NT2/D1 (cell line): ENCODE measurements around the gene IGF1R.
"Not testable (repeated sequence)": the region's sequence is repeated elsewhere in the genome, so short reads cannot be mapped to it uniquely, and the experiment has no call there.

Experiments
- DNase-seq: peaks from one replicate; pipeline ENCODE4 v3.0.0-alpha.2; 2011; ENCODE audit warnings: low read depth, low spot score
- H3K27me3 ChIP-seq: 2 replicates; pipeline ENCODE4 v1.6.0; 2011; ENCODE audit warnings: mild to moderate bottlenecking; ENCODE audit not compliant: insufficient read length, insufficient read depth
- H3K36me3 ChIP-seq: 2 replicates; pipeline ENCODE4 v1.6.1; 2011; ENCODE audit warnings: mild to moderate bottlenecking, low read length, mixed read lengths; ENCODE audit not compliant: insufficient read depth, insufficient read length
- H3K4me1 ChIP-seq: 2 replicates; pipeline ENCODE4 v1.5.1; 2011; ENCODE audit not compliant: insufficient read depth, insufficient read length
- H3K4me3 ChIP-seq: 2 replicates; pipeline ENCODE4 v1.5.1; 2011; ENCODE audit warnings: low read depth; ENCODE audit not compliant: insufficient read length
- H3K9ac ChIP-seq: 2 replicates; pipeline ENCODE4 v1.6.0; 2011; ENCODE audit warnings: low read depth; ENCODE audit not compliant: insufficient read length
- H3K9me3 ChIP-seq: 2 replicates; pipeline ENCODE4 v1.5.1; 2011; ENCODE audit warnings: mild to moderate bottlenecking, low read length; ENCODE audit not compliant: insufficient read depth
- SUZ12 ChIP-seq: IDR thresholded peaks from 2 replicates; pipeline ENCODE4 v1.6.1; 2011; ENCODE audit not compliant: insufficient read length, insufficient read depth; ENCODE audit errors: extremely low read depth
- YY1 ChIP-seq: IDR thresholded peaks from 2 replicates; pipeline ENCODE4 v1.6.1; 2011; ENCODE audit not compliant: insufficient read length, insufficient read depth
- ZNF274 ChIP-seq: IDR thresholded peaks from 2 replicates; pipeline ENCODE4 v1.6.1; 2011; ENCODE audit warnings: mild to moderate bottlenecking, low read depth, low read length

IGF1R gene

GRCh38 chr15:98997755-98998154, 349.4 kb downstream of the IGF1R start:
- H3K9ac ChIP-seq: no peak overlapping the region
- no peaks in the 10 kb centered on the region for H3K9me3 ChIP-seq
- H3K27me3 ChIP-seq: no peaks in the 10 kb centered on the region
- no peak overlapping the region for H3K4me3 ChIP-seq
- no peak for TF ChIP-seq YY1
- no peak for TF ChIP-seq ZNF274
- TF ChIP-seq SUZ12: no peak
- H3K36me3 ChIP-seq: no peaks in the 10 kb centered on the region
- no peaks in the 10 kb centered on the region for H3K4me1 ChIP-seq
- DNase-seq: no peak

DNA sequence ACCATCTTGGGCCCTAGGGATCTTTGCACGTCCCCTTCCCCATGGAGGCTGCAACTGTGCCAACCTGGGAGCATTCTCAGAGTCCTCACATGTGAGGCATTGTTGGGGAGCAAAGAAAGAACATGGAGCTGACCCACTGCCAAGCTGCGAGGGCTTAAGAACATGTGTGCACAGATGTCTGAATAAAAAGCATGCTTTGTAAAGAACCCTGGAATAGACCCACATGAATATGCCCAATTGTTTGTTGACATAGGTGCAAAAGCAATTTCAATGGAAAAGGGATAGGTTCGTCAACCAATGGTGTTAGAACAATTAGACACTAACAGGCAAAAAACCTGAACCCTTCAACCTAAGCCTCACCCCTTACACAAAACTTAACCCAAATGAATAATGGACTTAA, 349.9 kb downstream of the IGF1R start:
- H3K36me3 ChIP-seq: no peaks in the 10 kb centered on the region
- H3K4me1 ChIP-seq: no peaks in the 10 kb centered on the region
- no peaks in the 10 kb centered on the region for H3K27me3 ChIP-seq
- DNase-seq: no peak
- H3K9ac ChIP-seq: no peak overlapping the region
- TF ChIP-seq ZNF274 (no peak), YY1 (no peak), SUZ12 (no peak)
- H3K9me3 ChIP-seq: no peaks in the 10 kb centered on the region
- no peak overlapping the region for H3K4me3 ChIP-seq

DNA sequence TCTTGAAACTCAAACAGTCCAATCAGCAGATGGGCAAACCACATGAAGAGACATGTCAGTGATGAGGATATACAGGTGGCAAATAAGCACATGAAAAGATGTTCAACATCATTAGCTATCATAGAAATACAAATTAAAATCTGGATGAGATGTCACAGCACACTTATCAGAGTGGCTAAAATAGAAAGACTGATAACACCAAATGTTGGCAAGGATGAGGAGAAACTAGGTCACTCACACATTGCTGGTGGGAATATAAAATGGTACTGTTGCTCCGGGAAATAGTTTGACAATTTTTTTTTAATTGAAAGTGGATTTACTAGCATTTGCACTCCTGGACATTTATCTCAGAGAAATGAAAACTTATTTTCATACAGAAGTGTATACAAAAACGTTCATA, 350.9 kb downstream of the IGF1R start:
- Histone ChIP-seq H3K9me3 (no peaks in the 10 kb centered on the region), H3K4me3 (no peak overlapping the region)
- TF ChIP-seq YY1: no peak
- TF ChIP-seq ZNF274: no peak
- no peak for TF ChIP-seq SUZ12

GRCh38 chr15:99002226-99002625, 353.9 kb downstream of the IGF1R start:
- no peak for DNase-seq
- TF ChIP-seq YY1 (no peak), ZNF274 (no peak), SUZ12 (no peak)

More for the DNA sequence above, 350.9 kb downstream of the IGF1R start:
- no peak overlapping the region for H3K9ac ChIP-seq
- no peak for DNase-seq
- H3K36me3 ChIP-seq: no peaks in the 10 kb centered on the region
- H3K27me3 ChIP-seq: no peaks in the 10 kb centered on the region
- H3K4me1 ChIP-seq: no peaks in the 10 kb centered on the region

GRCh38 chr15:99003317-99003716, 355.0 kb downstream of the IGF1R start:
- not testable (repeated sequence) for H3K9ac ChIP-seq, H3K4me1 ChIP-seq, H3K4me3 ChIP-seq, H3K9me3 ChIP-seq, H3K36me3 ChIP-seq, DNase-seq, H3K27me3 ChIP-seq

More at GRCh38 chr15:99002226-99002625, 353.9 kb downstream of the IGF1R start:
- peaks cover 4% of the 10 kb centered on the region for H3K4me1 ChIP-seq
- H3K4me3 ChIP-seq: no peak overlapping the region
- no peak overlapping the region for H3K9ac ChIP-seq
- H3K36me3 ChIP-seq: no peaks in the 10 kb centered on the region
- no peaks in the 10 kb centered on the region for H3K9me3 ChIP-seq
- no peaks in the 10 kb centered on the region for H3K27me3 ChIP-seq

DNA sequence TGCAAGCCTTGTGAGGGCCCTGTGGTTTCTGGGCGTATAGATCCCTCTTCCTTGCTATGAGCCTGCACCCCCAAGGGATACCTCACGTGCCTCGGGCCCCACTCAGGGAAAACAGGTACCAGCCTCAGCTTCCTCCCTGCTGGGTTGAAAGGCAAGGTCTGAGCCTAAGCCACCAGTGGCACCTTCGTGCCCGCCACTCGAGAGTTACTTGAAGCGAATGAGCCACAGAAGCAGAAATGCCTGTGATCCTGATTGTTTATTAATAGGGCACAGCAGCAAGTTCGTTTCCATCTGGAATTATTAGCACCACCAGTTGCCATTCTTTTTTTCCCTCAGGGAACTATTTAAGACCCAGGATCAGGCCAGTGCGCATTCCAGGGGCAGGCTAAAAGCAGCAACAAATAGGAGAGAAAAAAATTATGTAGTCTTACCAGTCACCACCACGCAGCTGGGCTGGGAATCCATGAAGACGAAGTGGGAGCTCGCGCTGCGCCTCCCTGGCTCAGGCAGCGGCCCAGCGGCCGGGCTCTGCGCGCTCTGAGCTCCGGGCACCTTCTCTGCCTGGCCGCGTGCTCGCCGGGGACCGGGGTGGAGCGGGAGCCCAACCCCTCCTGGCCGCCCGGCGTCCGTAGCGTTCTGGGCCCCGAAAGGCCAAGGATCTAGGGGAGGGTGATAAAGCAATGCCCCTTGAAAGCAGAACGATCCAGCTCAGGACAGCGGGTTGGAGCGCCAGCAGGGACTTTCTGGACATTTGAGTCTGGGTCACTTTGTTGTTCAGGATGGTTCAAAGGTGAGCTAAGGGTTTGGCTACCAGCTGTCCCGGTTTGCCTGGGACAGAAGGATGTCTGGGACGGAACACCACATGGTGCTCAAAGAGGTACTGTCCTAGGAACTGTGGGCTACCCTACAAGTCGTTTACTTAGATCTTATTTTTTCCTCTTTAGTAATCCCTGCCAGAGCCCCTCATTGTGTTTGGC, 356.9 kb downstream of the IGF1R start:
- not testable (repeated sequence) for H3K4me1 ChIP-seq, H3K36me3 ChIP-seq, H3K27me3 ChIP-seq, DNase-seq, H3K4me3 ChIP-seq, H3K9me3 ChIP-seq, H3K9ac ChIP-seq

DNA sequence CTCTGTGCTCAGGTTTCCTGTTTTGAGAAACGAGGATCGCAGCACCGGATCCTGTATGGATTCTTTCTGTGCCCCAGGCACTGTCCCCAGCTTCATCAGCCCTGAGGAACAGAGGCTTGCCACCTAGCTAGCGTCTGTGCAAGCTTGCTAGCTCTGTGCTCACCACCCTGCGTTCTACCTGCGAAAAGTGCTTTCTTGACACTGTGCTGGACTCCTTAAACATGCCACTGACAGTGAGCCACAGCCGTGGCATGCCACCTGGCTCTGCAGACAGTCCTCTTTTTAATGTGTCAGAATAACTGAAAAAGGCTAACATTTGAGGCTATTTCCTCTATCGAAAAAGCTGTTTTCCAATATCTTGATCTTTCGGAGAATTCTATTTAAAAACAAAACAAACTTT, 357.8 kb downstream of the IGF1R start:
- no peak for DNase-seq
- Histone ChIP-seq H3K36me3 (no peaks in the 10 kb centered on the region), H3K27me3 (no peaks in the 10 kb centered on the region), H3K9ac (no peak overlapping the region), H3K9me3 (no peaks in the 10 kb centered on the region), H3K4me3 (no peak overlapping the region), H3K4me1 (peaks cover 4% of the 10 kb centered on the region)
- no peak for TF ChIP-seq YY1

DNA sequence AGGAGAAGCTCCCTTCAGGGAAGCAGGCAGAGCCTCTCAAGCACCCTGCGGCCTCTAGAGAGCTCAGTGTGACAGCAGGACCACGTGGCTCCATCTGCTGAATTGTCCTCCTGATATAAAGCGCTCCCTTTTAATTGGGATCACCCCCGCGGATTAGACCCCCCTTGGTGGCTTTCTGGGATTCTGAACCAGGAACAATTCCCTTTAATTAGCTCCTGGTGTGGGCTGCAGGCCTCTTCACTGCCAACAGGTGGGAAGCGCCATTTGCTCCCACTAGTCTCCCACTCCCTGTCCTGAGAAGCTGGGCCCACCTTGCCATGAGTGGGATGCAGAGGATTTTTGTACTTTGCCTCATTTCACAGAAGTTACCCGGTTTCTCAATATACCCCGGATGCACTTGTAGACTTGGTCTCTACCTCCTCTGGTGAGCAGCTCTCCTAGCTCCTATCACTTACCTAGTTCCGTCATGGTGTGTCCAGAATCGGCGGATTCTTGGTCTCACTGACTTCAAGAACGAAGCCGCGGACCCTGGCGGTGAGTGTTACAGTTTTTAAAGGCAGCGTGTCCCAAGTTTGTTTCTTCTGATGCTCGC, 358.7 kb downstream of the IGF1R start:
- Histone ChIP-seq H3K27me3 (no peaks in the 10 kb centered on the region), H3K9me3 (no peaks in the 10 kb centered on the region), H3K9ac (no peak overlapping the region), H3K36me3 (no peaks in the 10 kb centered on the region), H3K4me1 (peaks cover 4% of the 10 kb centered on the region), H3K4me3 (no peak overlapping the region)
- TF ChIP-seq SUZ12: no peak
- TF ChIP-seq YY1: no peak
- TF ChIP-seq ZNF274: no peak
- DNase-seq: no peak
